Kidney epithelial cell (primary cell): ENCODE measurements around the gene METTL23. TPM values are rescaled to one million over a fixed set of nuclear protein-coding genes. Genes with fewer than 3 reads are reported as not detected.
"Not testable (repeated sequence)": the region's sequence is repeated elsewhere in the genome, so short reads cannot be mapped to it uniquely, and the experiment has no call there.

Experiments used
- DNase-seq: peaks from one replicate; pipeline ENCODE4 v3.0.0-alpha.2; 2010; ENCODE audit warnings: low read depth
- H3K27me3 ChIP-seq: 2 replicates; pipeline ENCODE4 v1.6.0; 2011; ENCODE audit warnings: low read length; ENCODE audit not compliant: control insufficient read depth, insufficient read depth
- H3K36me3 ChIP-seq: 2 replicates; pipeline ENCODE4 v1.5.1; 2011; ENCODE audit warnings: low read length; ENCODE audit not compliant: control insufficient read depth, insufficient read depth
- H3K4me3 ChIP-seq: 2 replicates; pipeline ENCODE4 v1.5.1; 2011; ENCODE audit warnings: low read depth, mild to moderate bottlenecking, control low read depth, low read length
- total RNA-seq: library from RNA; depleted of rRNA; stranded (reverse); fragments of >200 nt; gene quantifications from 2 replicates; pipeline ENCODE4 v1.2.3, GENCODE V29; 2015
- TF ChIP-seq, protein P1 (sequence below): IDR thresholded peaks from 2 replicates; pipeline ENCODE4 v1.5.1; 2011; ENCODE audit warnings: mild to moderate bottlenecking, moderate library complexity, low read length, control low read depth, inconsistent platforms; ENCODE audit not compliant: insufficient read depth, poor library complexity, severe bottlenecking

METTL23 gene
- total RNA-seq, 1 donor from 2014 or later = 32.8 TPM

DNA sequence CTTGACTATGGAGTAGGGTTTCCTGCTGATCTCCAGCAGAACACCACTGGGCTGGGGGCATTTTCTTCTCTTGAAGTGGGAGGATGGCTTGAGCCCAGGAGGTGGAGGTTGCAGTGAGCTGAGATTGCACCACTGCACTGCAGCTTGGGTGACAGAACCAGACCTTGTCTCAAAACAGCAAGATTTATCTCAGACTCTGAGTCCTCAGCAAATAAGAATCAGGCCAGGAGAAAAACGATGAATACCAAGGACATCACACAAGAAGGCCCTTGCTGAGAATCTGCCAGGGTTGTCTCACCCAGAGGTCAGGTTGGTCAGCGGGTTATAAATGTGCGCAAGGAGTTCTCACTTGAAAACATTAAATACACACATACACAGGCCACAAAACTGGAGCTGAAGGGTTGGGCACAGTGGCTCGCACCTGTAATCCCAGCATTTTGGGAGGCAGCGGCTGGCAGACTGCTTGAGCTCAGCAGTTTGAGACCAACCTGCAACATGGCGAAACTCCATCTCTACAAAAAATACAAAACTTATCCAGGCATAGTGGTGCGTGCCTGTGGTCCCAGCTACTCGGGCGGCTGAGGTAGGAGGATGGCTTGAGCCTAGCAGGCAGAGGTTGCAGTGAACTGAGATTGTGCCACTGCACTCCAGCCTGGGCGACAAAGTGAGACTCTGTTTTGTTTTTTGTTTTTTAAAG, 23.6 kb upstream of the METTL23 start:
- Histone ChIP-seq H3K4me3 (no peak overlapping the region), H3K36me3 (no peaks in the 10 kb centered on the region), H3K27me3 (no peaks in the 10 kb centered on the region)
- TF ChIP-seq, protein P1, sequence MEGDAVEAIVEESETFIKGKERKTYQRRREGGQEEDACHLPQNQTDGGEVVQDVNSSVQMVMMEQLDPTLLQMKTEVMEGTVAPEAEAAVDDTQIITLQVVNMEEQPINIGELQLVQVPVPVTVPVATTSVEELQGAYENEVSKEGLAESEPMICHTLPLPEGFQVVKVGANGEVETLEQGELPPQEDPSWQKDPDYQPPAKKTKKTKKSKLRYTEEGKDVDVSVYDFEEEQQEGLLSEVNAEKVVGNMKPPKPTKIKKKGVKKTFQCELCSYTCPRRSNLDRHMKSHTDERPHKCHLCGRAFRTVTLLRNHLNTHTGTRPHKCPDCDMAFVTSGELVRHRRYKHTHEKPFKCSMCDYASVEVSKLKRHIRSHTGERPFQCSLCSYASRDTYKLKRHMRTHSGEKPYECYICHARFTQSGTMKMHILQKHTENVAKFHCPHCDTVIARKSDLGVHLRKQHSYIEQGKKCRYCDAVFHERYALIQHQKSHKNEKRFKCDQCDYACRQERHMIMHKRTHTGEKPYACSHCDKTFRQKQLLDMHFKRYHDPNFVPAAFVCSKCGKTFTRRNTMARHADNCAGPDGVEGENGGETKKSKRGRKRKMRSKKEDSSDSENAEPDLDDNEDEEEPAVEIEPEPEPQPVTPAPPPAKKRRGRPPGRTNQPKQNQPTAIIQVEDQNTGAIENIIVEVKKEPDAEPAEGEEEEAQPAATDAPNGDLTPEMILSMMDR = no peak
- no peak for DNase-seq

DNA sequence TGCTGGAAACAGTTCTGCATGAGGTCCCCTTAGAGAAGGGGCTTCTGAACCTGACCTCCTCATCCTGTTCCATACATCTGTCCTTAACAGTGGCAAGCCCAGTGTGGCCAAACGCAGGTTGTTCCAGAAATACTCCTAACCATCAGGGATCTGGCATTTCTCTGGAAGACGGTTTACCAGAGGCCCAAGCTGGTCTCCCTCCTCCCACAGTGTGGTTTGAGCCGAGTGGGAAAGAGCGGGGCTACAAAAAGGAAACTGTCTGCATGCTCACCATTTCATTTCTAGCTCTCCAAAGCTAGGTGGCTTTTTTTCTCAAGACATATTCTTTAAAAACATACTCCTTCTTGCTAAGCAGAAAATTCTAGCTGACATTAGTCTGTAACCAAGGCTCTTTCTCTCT, 21.8 kb upstream of the METTL23 start:
- no peaks in the 10 kb centered on the region for H3K27me3 ChIP-seq
- TF ChIP-seq, protein P1 = no peak
- H3K4me3 ChIP-seq = no peak overlapping the region
- H3K36me3 ChIP-seq = no peaks in the 10 kb centered on the region
- no peak for DNase-seq

DNA sequence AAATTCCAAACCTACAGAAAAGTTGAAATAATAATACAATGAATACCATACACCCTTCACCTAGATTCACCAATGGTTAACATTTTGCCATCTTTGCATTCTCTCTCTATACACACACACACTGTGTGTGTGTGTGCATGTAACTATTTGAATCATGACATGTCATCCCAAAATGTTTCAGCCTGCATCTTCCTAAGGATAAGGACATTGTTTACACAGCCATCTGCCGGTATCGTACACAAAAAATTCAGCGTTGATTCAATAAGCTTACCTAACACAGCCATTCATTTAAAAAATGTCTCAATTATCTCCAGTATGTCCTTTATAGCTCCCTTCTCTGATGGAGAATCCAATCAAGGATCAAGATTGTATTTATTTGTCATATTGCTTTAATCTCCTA, 19.8 kb upstream of the METTL23 start:
- no peak overlapping the region for H3K4me3 ChIP-seq
- no peaks in the 10 kb centered on the region for H3K27me3 ChIP-seq
- DNase-seq = no peak
- H3K36me3 ChIP-seq = no peaks in the 10 kb centered on the region
- TF ChIP-seq, protein P1 = no peak

- TF ChIP-seq, protein P1 = peak; percentile 56
- H3K4me3 ChIP-seq = no peak overlapping the region
Observed at GRCh38 chr17:76707985-76708807, 18.4 kb upstream of the METTL23 start.

GRCh38 chr17:76709077-76709950, 17.3 kb upstream of the METTL23 start:
- TF ChIP-seq, protein P1 = no peak
- Histone ChIP-seq H3K4me3 (peak overlapping the region; percentile 57), H3K27me3 (no peaks in the 10 kb centered on the region), H3K36me3 (no peaks in the 10 kb centered on the region)
- peak; percentile 97 for DNase-seq

More at GRCh38 chr17:76707985-76708807, 18.4 kb upstream of the METTL23 start:
- no peaks in the 10 kb centered on the region for H3K27me3 ChIP-seq
- DNase-seq = no peak
- H3K36me3 ChIP-seq = no peaks in the 10 kb centered on the region

- H3K4me3 ChIP-seq = peak overlapping the region; percentile 57
- H3K36me3 ChIP-seq, DNase-seq, H3K27me3 ChIP-seq: not testable (repeated sequence)
Observed at GRCh38 chr17:76709951-76710862, 16.4 kb upstream of the METTL23 start.
